OCI-LY7 (cell line): ENCODE data around the gene TMEM130. TPM values are rescaled to one million over a fixed set of nuclear protein-coding genes. Genes with fewer than 3 reads are reported as not detected.

Experiments
- BruUV-seq: library from RNA; stranded (reverse); fragments of 400-500 nt; replicated peaks from 2 replicates; lab custom pipeline; 2021; lab: Mats Ljungman, UMichigan
- CTCF ChIA-PET: fragments of 300-600 bp; sonication (Branson Sonifier 250); formaldehyde crosslinking; loops from one replicate; lab custom pipeline; 2022; ENCODE audit warnings: antibody characterized with exemption; ENCODE audit not compliant: unreplicated experiment; lab: Charles Lee
- POLR2A ChIA-PET: fragments of 300-600 bp; sonication (Branson Sonifier 250); formaldehyde crosslinking; loops from one replicate; lab custom pipeline; 2022; ENCODE audit warnings: antibody characterized with exemption; lab: Charles Lee
- DNase-seq: peaks from one replicate; pipeline ENCODE4 v3.0.0-alpha.2; 2015; ENCODE audit warnings: low spot score
- H2AFZ ChIP-seq: fragments of 200-600 bp; sonication (generic), shearing (Covaris generic); 2 replicates; pipeline ENCODE4 v1.6.1; 2014; ENCODE audit warnings: mild to moderate bottlenecking, antibody characterized with exemption, low read length, moderate library complexity
- H3K27ac ChIP-seq: fragments of 200-600 bp; sonication (generic); 2 replicates; pipeline ENCODE4 v1.5.1; 2014; ENCODE audit warnings: mixed run types, low read depth, mild to moderate bottlenecking, moderate library complexity, low read length, inconsistent platforms; ENCODE audit not compliant: poor library complexity, severe bottlenecking
- H3K36me3 ChIP-seq: fragments of 200-600 bp; sonication (generic); 2 replicates; pipeline ENCODE4 v1.6.1; 2014; ENCODE audit warnings: mild to moderate bottlenecking, antibody characterized with exemption, low read length, moderate library complexity, mixed read lengths; ENCODE audit not compliant: insufficient read depth
- H3K4me1 ChIP-seq: fragments of 200-600 bp; sonication (generic); 2 replicates; pipeline ENCODE4 v1.5.1; 2014; ENCODE audit warnings: mild to moderate bottlenecking, low read length; ENCODE audit not compliant: insufficient read depth, poor library complexity, severe bottlenecking
- H3K4me2 ChIP-seq: fragments of 200-600 bp; sonication (generic); 2 replicates; pipeline ENCODE4 v1.6.1; 2014; ENCODE audit warnings: mild to moderate bottlenecking, low read length
- H3K4me3 ChIP-seq: fragments of 200-600 bp; sonication (generic); 2 replicates; pipeline ENCODE4 v1.5.1; 2014; ENCODE audit warnings: mild to moderate bottlenecking, low read depth, low read length; ENCODE audit not compliant: poor library complexity, severe bottlenecking
- H3K79me2 ChIP-seq: fragments of 200-600 bp; sonication (generic); 2 replicates; pipeline ENCODE4 v1.6.1; 2016; ENCODE audit warnings: low read depth, mild to moderate bottlenecking, low read length, moderate library complexity, mixed read lengths; ENCODE audit not compliant: insufficient read depth
- H3K9me2 ChIP-seq: fragments of 200-600 bp; sonication (generic); 2 replicates; pipeline ENCODE4 v1.6.1; 2016; ENCODE audit warnings: mild to moderate bottlenecking, low read length, mixed read lengths; ENCODE audit not compliant: insufficient read depth
- H3K9me3 ChIP-seq: fragments of 200-600 bp; sonication (generic); 2 replicates; pipeline ENCODE4 v1.6.1; 2014; ENCODE audit warnings: mild to moderate bottlenecking, mixed run types, low read length, mixed read lengths
- H4K20me1 ChIP-seq: fragments of 200-600 bp; sonication (generic); 2 replicates; pipeline ENCODE4 v1.6.1; 2014; ENCODE audit warnings: mild to moderate bottlenecking, antibody characterized with exemption, low read length, moderate library complexity, mixed read lengths; ENCODE audit not compliant: insufficient read depth
- EZH2phosphoT487 ChIP-seq: fragments of 200-600 bp; sonication (generic); IDR thresholded peaks from 2 replicates; pipeline ENCODE4 v1.6.1; 2018; ENCODE audit warnings: low read depth, borderline replicate concordance, mild to moderate bottlenecking, mixed run types, antibody characterized with exemption, low read length, moderate library complexity, mixed read lengths
- intact Hi-C: fragments of 100-400 bp; cut with micrococcal nuclease; formaldehyde crosslinking; loops from one replicate; pipeline ENCODE4 v1.10.0; 2022; ENCODE audit not compliant: unreplicated experiment
- total RNA-seq, 2 experiments: library from RNA; depleted of rRNA in 1 of 2; stranded (reverse); fragments of >200 nt in 1 of 2; shearing (Covaris generic) in 1 of 2; gene quantifications; 2 replicates each; pipeline ENCODE4 v1.2.3, GENCODE V29; 2014 to 2022
- TF ChIP-seq, protein P1 (sequence below): fragments of 200-600 bp; sonication (generic); conservative IDR thresholded peaks from 2 replicates; pipeline ENCODE4 v1.5.1; 2014; ENCODE audit warnings: mild to moderate bottlenecking, antibody characterized with exemption, low read length, moderate library complexity, mixed read lengths

Gene TMEM130
- total RNA-seq, 2 experiments from 2014 or later, result 0.22 to 0.57 TPM

DNA sequence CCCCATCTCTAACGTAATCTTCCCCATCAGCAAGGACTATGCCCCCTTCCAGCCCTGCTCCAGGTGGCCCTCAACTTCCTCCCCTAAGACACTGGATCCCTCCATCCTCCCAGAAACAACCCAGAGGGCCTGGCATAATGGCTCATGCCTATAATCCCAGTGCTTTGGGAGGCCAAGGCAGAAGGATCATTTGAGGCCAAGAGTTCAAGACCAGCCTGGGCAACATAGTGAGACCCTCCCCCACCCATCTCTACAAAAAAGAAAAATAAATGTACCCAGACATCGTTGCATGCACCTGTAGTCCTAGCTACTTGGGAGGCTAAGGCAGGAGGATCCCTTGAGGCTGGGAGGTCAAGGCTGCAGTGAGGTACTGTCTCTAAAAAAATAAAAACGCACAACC is 42.6 kb downstream of the TMEM130 start:
- Histone ChIP-seq H2AFZ (no peak overlapping the region), H3K9me2 (no peaks in the 10 kb centered on the region), H3K79me2 (no peaks in the 10 kb centered on the region), H3K27ac (no peak overlapping the region), H3K4me3 (no peak overlapping the region), H3K4me2 (no peak overlapping the region), H3K9me3 (no peaks in the 10 kb centered on the region), H3K36me3 (no peaks in the 10 kb centered on the region), H3K4me1 (no peaks in the 10 kb centered on the region), H4K20me1 (no peaks in the 10 kb centered on the region)
- intact Hi-C loops, result no loop called here
- ChIA-PET POLR2A (interaction anchor here (0.6 kb wide), 1 partner anchor 20 kb away, joined by 3 read pairs; no protein-coding TSS in a partner anchor), CTCF (no interaction called here)
- no peak for DNase-seq
- no peak for TF ChIP-seq EZH2phosphoT487
- TF ChIP-seq, protein P1, sequence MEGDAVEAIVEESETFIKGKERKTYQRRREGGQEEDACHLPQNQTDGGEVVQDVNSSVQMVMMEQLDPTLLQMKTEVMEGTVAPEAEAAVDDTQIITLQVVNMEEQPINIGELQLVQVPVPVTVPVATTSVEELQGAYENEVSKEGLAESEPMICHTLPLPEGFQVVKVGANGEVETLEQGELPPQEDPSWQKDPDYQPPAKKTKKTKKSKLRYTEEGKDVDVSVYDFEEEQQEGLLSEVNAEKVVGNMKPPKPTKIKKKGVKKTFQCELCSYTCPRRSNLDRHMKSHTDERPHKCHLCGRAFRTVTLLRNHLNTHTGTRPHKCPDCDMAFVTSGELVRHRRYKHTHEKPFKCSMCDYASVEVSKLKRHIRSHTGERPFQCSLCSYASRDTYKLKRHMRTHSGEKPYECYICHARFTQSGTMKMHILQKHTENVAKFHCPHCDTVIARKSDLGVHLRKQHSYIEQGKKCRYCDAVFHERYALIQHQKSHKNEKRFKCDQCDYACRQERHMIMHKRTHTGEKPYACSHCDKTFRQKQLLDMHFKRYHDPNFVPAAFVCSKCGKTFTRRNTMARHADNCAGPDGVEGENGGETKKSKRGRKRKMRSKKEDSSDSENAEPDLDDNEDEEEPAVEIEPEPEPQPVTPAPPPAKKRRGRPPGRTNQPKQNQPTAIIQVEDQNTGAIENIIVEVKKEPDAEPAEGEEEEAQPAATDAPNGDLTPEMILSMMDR, result no peak
- no TSS peak for BruUV-seq

DNA sequence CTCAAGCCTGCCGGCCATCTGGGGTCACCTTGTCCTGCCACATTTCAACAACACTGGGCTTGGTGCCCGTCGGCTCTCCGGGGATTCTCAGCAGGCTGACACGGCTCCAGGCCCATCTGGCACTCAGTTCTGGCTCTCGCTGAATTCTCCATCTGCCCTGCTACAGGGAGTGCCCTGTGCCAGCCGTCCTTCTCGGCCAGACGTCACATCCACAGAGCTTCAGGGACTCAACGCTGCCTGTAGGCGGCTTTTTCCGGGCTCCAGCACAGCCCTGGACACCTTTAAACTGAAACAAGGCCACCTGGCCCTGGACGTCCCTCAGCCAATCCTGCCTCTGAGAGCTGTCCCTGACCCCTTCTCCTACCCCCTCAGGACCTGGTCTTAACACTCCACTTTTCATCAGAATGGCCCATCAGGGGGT is 43.0 kb downstream of the TMEM130 start:
- POLR2A ChIA-PET, result interaction anchor here (0.6 kb wide), 1 partner anchor 20 kb away, joined by 3 read pairs; no protein-coding TSS in a partner anchor

DNA sequence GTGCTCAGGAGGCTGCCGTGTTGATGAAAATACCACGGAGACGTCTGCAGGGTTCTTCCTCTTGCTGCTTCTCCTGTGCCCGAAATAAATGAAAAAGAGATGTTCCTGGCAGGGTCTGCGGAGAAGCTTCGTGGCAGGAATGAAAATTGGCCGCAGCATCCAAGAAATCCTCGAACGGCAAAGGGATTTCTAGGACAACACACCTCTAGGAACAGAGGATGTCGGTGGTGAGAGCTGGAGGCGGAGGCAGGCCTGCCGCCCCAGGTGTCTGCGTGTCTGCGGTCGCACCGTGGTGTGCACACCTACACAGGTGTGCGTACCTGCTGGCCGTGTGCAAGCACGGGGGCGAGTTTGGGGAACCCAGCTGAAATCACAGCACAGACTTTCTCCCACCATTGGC is 43.4 kb downstream of the TMEM130 start:
- Histone ChIP-seq H2AFZ (no peak overlapping the region), H3K36me3 (no peaks in the 10 kb centered on the region), H3K4me3 (no peak overlapping the region), H3K79me2 (no peaks in the 10 kb centered on the region), H3K9me2 (no peaks in the 10 kb centered on the region), H4K20me1 (no peaks in the 10 kb centered on the region), H3K9me3 (no peaks in the 10 kb centered on the region), H3K4me1 (no peaks in the 10 kb centered on the region), H3K4me2 (no peak overlapping the region), H3K27ac (no peak overlapping the region)
- DNase-seq, result no peak
- POLR2A ChIA-PET, result no interaction called here
- no TSS peak for BruUV-seq
- intact Hi-C loops, result no loop called here
- no peak for TF ChIP-seq EZH2phosphoT487
- TF ChIP-seq, protein P1, result no peak
- CTCF ChIA-PET, result no interaction called here

More for the DNA sequence above, 43.0 kb downstream of the TMEM130 start:
- no peak overlapping the region for H3K27ac ChIP-seq
- CTCF ChIA-PET, result no interaction called here
- H4K20me1 ChIP-seq, result no peaks in the 10 kb centered on the region
- H3K4me3 ChIP-seq, result no peak overlapping the region
- no peaks in the 10 kb centered on the region for H3K79me2 ChIP-seq
- H3K9me2 ChIP-seq, result no peaks in the 10 kb centered on the region
- no TSS peak for BruUV-seq
- intact Hi-C loops, result no loop called here
- DNase-seq, result no peak
- no peak overlapping the region for H3K4me2 ChIP-seq
- H3K9me3 ChIP-seq, result no peaks in the 10 kb centered on the region
- TF ChIP-seq EZH2phosphoT487, result no peak
- TF ChIP-seq, protein P1, result no peak
- no peak overlapping the region for H2AFZ ChIP-seq
- no peaks in the 10 kb centered on the region for H3K36me3 ChIP-seq
- no peaks in the 10 kb centered on the region for H3K4me1 ChIP-seq
